ENCODE measurements around the gene PPFIA1.

Gene PPFIA1

DNA sequence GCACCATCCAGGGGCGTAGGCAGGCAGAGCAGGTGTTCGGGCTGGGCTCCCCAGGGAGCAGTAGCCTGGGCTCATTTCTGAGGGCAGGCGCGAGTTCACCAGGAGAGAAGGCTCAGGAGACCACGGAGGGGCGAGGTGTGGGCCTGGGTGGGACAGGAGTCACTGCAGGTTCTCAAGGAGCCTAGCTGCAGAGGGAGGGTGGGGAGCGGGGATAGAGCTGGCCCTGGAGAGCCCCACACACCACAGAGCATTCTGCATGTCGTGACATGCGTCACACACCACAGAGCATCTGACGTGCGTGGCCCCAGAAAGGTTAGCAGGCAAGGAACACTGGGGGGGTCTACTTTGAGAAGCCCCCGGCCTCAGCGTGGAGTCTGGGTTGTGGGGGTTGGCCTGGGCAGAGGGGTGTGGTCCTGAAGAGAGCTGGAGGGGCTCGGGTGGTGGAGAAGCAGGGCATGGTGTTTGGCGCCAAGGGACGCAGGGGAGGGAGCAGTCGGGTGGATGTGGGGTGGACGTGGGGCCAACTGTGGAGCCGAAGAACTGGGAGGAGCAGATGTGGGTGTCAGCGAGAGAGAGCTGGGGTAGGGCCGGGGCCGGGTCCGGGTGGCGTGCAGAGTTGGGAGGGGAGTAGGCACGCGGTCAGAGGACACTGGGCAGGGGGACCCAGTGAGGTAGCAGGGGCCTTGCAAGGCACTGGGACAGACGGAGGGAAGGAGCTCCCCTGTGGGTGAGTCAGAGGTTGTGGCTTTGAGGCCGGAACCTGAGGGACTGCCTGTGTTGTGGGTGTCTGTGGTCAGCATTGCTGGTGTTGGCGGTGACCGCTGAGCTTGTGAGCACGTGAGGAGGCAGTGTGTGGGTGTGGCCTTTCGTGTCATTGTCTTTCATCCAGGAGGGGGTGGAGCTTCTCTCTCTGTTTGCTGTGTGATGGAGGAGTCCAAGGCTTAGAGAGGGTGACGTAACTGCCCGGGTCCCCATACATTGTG lies 153.3 kb downstream of the PPFIA1 start:
- H3K4me3 ChIP-seq (ENCODE audit: insufficient read depth in 1 of 2, low read depth in 1 of 2, low read length in 2 of 2): no peak overlapping the region
- H3K27ac ChIP-seq (ENCODE audit: low read length, poor library complexity, severe bottlenecking): no peak overlapping the region
- peaks cover 73 to 89% of the 10 kb centered on the region in 2 experiments for H3K36me3 ChIP-seq (ENCODE audit: control insufficient read depth in 1 of 2, insufficient read depth in 2 of 2, low read depth in 1 of 2, low read length in 2 of 2)
- no peak overlapping the region for H3K4me2 ChIP-seq (ENCODE audit: low read length, poor library complexity, severe bottlenecking)
- H3K9ac ChIP-seq (ENCODE audit: low read length): no peak overlapping the region
- H4K8ac ChIP-seq (ENCODE audit: low read length): no peak overlapping the region
- H3K27me3 ChIP-seq (ENCODE audit: control insufficient read depth in 1 of 2, insufficient read depth in 1 of 2, low read length in 2 of 2): no peaks in the 10 kb centered on the region
- no peak overlapping the region for H2AK5ac ChIP-seq (ENCODE audit: low read length, severe bottlenecking)
- peaks cover 46% of the 10 kb centered on the region for H3K4me1 ChIP-seq (ENCODE audit: control insufficient read depth, insufficient read depth, low read depth, low read length)
- H2AFZ ChIP-seq (ENCODE audit: low read depth, low read length): no peak overlapping the region
- H2BK120ac ChIP-seq (ENCODE audit: low read depth, low read length): no peak overlapping the region
- 86% methylated on average over 34 of the region's 34 CpGs for WGBS
- no peak overlapping the region for H2BK5ac ChIP-seq (ENCODE audit: low read depth, low read length, poor library complexity, severe bottlenecking)
- DNase-seq: peak; percentile 86
- H3K18ac ChIP-seq (ENCODE audit: low read depth in 1 of 2, low read length in 2 of 2): no peak overlapping the region
- no peaks in the 10 kb centered on the region for H3K9me3 ChIP-seq (ENCODE audit: control insufficient read depth, low read length)
- no peak overlapping the region for H4K91ac ChIP-seq (ENCODE audit: low read length)
- no peak overlapping the region for H3K14ac ChIP-seq (ENCODE audit: low read length in 2 of 2)
- H2BK12ac ChIP-seq (ENCODE audit: low read length in 2 of 2): no peak overlapping the region
- H3K23ac ChIP-seq (ENCODE audit: low read length in 2 of 2): no peak overlapping the region
- no peak overlapping the region for H3K4ac ChIP-seq (ENCODE audit: low read depth in 1 of 2, low read length in 2 of 2)
- peaks cover 36% of the 10 kb centered on the region for H3K79me1 ChIP-seq (replicated peaks; ENCODE audit: low read length, poor library complexity, severe bottlenecking)
- H2BK15ac ChIP-seq (ENCODE audit: low read depth, poor library complexity, severe bottlenecking): no peak overlapping the region

DNA sequence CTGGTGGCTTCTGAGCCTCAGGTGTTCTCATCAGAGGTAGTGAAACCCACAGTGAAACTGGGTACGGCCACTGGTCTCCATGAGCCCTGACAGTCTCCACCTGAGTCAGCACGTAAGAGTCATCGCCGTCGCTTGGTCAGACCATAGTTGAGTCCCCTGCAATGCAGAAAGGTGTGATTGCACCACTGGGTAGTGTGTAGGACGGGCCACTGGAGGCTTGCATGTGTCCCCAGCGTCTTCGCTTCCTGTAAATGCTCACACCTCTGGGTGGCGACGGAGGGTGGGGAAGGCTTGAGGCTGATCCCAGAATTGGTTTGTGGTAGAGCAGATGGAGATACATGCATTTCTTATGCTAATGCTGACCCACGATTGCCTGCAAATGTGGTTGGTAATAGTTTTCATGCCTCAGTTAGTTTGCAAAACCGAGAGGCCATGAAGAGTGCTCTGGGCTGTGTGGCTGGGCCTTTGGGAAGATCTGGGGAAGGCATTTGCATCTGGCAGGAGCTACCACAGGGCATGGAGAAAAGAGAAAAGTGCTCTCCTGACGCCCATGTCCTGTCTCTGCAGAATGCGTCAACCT lies 154.4 kb downstream of the PPFIA1 start:
- no peak overlapping the region for H2BK5ac ChIP-seq (ENCODE audit: low read depth, low read length, poor library complexity, severe bottlenecking)
- H2BK15ac ChIP-seq (ENCODE audit: low read depth, poor library complexity, severe bottlenecking): no peak overlapping the region
- H3K4me1 ChIP-seq (ENCODE audit: control insufficient read depth, insufficient read depth, low read depth, low read length): peaks cover 44% of the 10 kb centered on the region
- H3K4me3 ChIP-seq (ENCODE audit: insufficient read depth in 1 of 2, low read depth in 1 of 2, low read length in 2 of 2): no peak overlapping the region
- H3K27ac ChIP-seq (ENCODE audit: low read length, poor library complexity, severe bottlenecking): no peak overlapping the region
- no peaks in the 10 kb centered on the region for H3K9me3 ChIP-seq (ENCODE audit: control insufficient read depth, low read length)
- H3K4me2 ChIP-seq (ENCODE audit: low read length, poor library complexity, severe bottlenecking): no peak overlapping the region
- H4K8ac ChIP-seq (ENCODE audit: low read length): no peak overlapping the region
- H3K79me1 ChIP-seq (replicated peaks; ENCODE audit: low read length, poor library complexity, severe bottlenecking): peaks cover 46% of the 10 kb centered on the region
- no peak overlapping the region for H4K91ac ChIP-seq (ENCODE audit: low read length)
- H3K18ac ChIP-seq (ENCODE audit: low read depth in 1 of 2, low read length in 2 of 2): no peak overlapping the region
- H2AFZ ChIP-seq (ENCODE audit: low read depth, low read length): no peak overlapping the region
- H2AK5ac ChIP-seq (ENCODE audit: low read length, severe bottlenecking): no peak overlapping the region
- H3K14ac ChIP-seq (ENCODE audit: low read length in 2 of 2): no peak overlapping the region
- no peaks in the 10 kb centered on the region for H3K27me3 ChIP-seq (ENCODE audit: control insufficient read depth in 1 of 2, insufficient read depth in 1 of 2, low read length in 2 of 2)
- no peak overlapping the region for H3K9ac ChIP-seq (ENCODE audit: low read length)
- no peak overlapping the region for H2BK12ac ChIP-seq (ENCODE audit: low read length in 2 of 2)
- peaks cover 80 to 92% of the 10 kb centered on the region in 2 experiments for H3K36me3 ChIP-seq (ENCODE audit: control insufficient read depth in 1 of 2, insufficient read depth in 2 of 2, low read depth in 1 of 2, low read length in 2 of 2)
- no peak overlapping the region for H2BK120ac ChIP-seq (ENCODE audit: low read depth, low read length)
- H3K4ac ChIP-seq (ENCODE audit: low read depth in 1 of 2, low read length in 2 of 2): no peak overlapping the region
- no peak overlapping the region for H3K23ac ChIP-seq (ENCODE audit: low read length in 2 of 2)
- WGBS: 97% methylated on average over 14 of the region's 14 CpGs
- DNase-seq: no peak

DNA sequence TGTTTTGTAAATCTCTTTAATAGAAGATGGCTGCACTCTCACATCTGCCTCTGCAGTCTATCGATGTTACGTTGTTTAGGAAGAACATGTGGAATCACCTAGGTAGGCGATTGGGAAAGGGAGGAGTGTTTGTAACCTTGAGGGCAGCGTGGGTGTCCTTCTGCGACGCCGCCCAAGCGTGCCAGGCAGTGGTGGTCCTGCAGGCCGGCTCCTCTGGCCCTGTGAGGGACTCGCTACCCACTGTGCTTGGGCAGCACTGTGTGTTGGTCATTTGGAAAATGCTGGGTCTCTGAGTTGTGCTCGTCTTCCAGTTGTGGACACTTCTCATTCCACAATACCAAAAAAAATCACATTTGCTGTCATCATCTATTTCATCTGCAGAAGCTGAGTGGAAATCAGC lies 156.9 kb downstream of the PPFIA1 start:
- Histone ChIP-seq H2BK120ac (ENCODE audit: low read depth, low read length) (no peak overlapping the region), H3K27ac (ENCODE audit: low read length, poor library complexity, severe bottlenecking) (no peak overlapping the region), H2BK15ac (ENCODE audit: low read depth, poor library complexity, severe bottlenecking) (no peak overlapping the region), H2BK12ac (ENCODE audit: low read length in 2 of 2) (no peak overlapping the region), H3K79me1 (replicated peaks; ENCODE audit: low read length, poor library complexity, severe bottlenecking) (peaks cover 61% of the 10 kb centered on the region), H3K4ac (ENCODE audit: low read depth in 1 of 2, low read length in 2 of 2) (no peak overlapping the region), H3K9ac (ENCODE audit: low read length) (no peak overlapping the region), H3K14ac (ENCODE audit: low read length in 2 of 2) (no peak overlapping the region), H2AK5ac (ENCODE audit: low read length, severe bottlenecking) (no peak overlapping the region), H2BK5ac (ENCODE audit: low read depth, low read length, poor library complexity, severe bottlenecking) (no peak overlapping the region), H3K4me1 (ENCODE audit: control insufficient read depth, insufficient read depth, low read depth, low read length) (peaks cover 29% of the 10 kb centered on the region), H3K18ac (ENCODE audit: low read depth in 1 of 2, low read length in 2 of 2) (no peak overlapping the region), H4K91ac (ENCODE audit: low read length) (no peak overlapping the region), H3K9me3 (ENCODE audit: control insufficient read depth, low read length) (no peaks in the 10 kb centered on the region), H3K27me3 (ENCODE audit: control insufficient read depth in 1 of 2, insufficient read depth in 1 of 2, low read length in 2 of 2) (no peaks in the 10 kb centered on the region), H3K36me3 (ENCODE audit: control insufficient read depth in 1 of 2, insufficient read depth in 2 of 2, low read depth in 1 of 2, low read length in 2 of 2) (peaks cover 83 to 92% of the 10 kb centered on the region in 2 experiments), H3K23ac (ENCODE audit: low read length in 2 of 2) (no peak overlapping the region), H2AFZ (ENCODE audit: low read depth, low read length) (no peak overlapping the region), H3K4me2 (ENCODE audit: low read length, poor library complexity, severe bottlenecking) (no peak overlapping the region), H4K8ac (ENCODE audit: low read length) (no peak overlapping the region), H3K4me3 (ENCODE audit: insufficient read depth in 1 of 2, low read depth in 1 of 2, low read length in 2 of 2) (no peak overlapping the region)
- no peak for DNase-seq
- 96% methylated on average over 11 of the region's 11 CpGs for WGBS

DNA sequence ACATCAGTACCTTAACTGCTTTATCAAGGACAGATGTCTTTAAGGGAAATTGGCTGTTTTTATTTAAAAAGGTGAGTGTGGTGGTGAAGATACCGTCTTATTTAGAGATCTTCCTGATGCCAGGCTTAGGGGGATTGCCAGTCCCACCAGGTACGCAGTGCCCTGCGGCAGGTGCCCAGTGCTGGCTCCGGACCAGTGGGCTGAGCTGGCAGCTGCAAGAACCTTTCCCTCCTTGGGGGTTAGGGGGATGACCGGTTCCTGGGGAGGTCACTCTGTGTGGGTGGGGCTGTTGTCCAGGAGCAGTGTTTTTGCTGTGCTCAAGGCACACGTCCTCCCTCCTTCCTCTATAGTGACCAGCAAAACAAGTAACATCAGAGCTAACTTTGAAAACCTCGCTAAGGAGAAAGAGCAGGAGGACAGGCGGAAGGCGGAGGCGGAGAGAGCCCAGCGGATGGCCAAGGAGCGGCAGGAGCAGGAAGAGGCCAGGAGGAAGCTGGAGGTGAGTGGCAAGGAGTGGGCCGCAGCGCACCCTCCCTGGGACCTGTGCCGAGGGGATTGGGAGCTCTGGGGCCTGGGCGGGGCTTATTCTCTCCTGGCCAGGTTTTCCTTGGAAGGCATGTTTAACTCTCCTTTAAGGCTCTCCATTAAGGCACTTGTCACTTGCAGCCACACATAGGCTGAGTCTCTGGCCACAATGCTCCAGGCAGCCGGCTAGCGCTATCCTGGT lies 158.4 kb downstream of the PPFIA1 start:
- H3K27ac ChIP-seq (ENCODE audit: low read length, poor library complexity, severe bottlenecking): no peak overlapping the region
- no peak for DNase-seq
- H3K4me1 ChIP-seq (ENCODE audit: control insufficient read depth, insufficient read depth, low read depth, low read length): peaks cover 19% of the 10 kb centered on the region
- WGBS: 94% methylated on average over 16 of the region's 18 CpGs
- no peak overlapping the region for H2BK12ac ChIP-seq (ENCODE audit: low read length in 2 of 2)
- no peak overlapping the region for H4K8ac ChIP-seq (ENCODE audit: low read length)
- no peak overlapping the region for H4K91ac ChIP-seq (ENCODE audit: low read length)
- H3K4me2 ChIP-seq (ENCODE audit: low read length, poor library complexity, severe bottlenecking): no peak overlapping the region
- peaks cover 83 to 92% of the 10 kb centered on the region in 2 experiments for H3K36me3 ChIP-seq (ENCODE audit: control insufficient read depth in 1 of 2, insufficient read depth in 2 of 2, low read depth in 1 of 2, low read length in 2 of 2)
- no peak overlapping the region for H2BK120ac ChIP-seq (ENCODE audit: low read depth, low read length)
- H3K9ac ChIP-seq (ENCODE audit: low read length): no peak overlapping the region
- peak overlapping the region in 1 of 2 experiments; percentile 23 for H3K4me3 ChIP-seq (ENCODE audit: insufficient read depth in 1 of 2, low read depth in 1 of 2, low read length in 2 of 2)
- no peak overlapping the region for H3K4ac ChIP-seq (ENCODE audit: low read depth in 1 of 2, low read length in 2 of 2)
- peaks cover 55% of the 10 kb centered on the region for H3K79me1 ChIP-seq (replicated peaks; ENCODE audit: low read length, poor library complexity, severe bottlenecking)
- no peak overlapping the region for H3K14ac ChIP-seq (ENCODE audit: low read length in 2 of 2)
- H3K18ac ChIP-seq (ENCODE audit: low read depth in 1 of 2, low read length in 2 of 2): no peak overlapping the region
- H2BK5ac ChIP-seq (ENCODE audit: low read depth, low read length, poor library complexity, severe bottlenecking): no peak overlapping the region
- no peaks in the 10 kb centered on the region for H3K9me3 ChIP-seq (ENCODE audit: control insufficient read depth, low read length)
- H2AK5ac ChIP-seq (ENCODE audit: low read length, severe bottlenecking): no peak overlapping the region
- no peak overlapping the region for H2BK15ac ChIP-seq (ENCODE audit: low read depth, poor library complexity, severe bottlenecking)
- H3K27me3 ChIP-seq (ENCODE audit: control insufficient read depth in 1 of 2, insufficient read depth in 1 of 2, low read length in 2 of 2): no peaks in the 10 kb centered on the region
- no peak overlapping the region for H2AFZ ChIP-seq (ENCODE audit: low read depth, low read length)
- no peak overlapping the region for H3K23ac ChIP-seq (ENCODE audit: low read length in 2 of 2)

Data from mesenchymal stem cell (in vitro differentiated cells and primary cell).